Embryonic facial prominence (tissue), 1 donor: ENCODE results near the gene EHMT1.
"Not testable (repeated sequence)": the region's sequence is repeated elsewhere in the genome, so short reads cannot be mapped to it uniquely, and the experiment has no call there.

Experiments
- DNase-seq: peaks from one replicate; pipeline ENCODE4 v3.0.0-alpha.2; 2016; ENCODE audit errors: extremely low spot score

The EHMT1 gene

GRCh38 chr9:137590469-137591383, 28.1 kb upstream of the EHMT1 start, which contains the start of gene ZMYND19:
TSS of gene ZMYND19 (minus strand) at chr9:137590512. CDS start at chr9:137590263, 249 bp downstream.
- DNase-seq: peak; percentile 80

- DNase-seq: no peak
Measured at GRCh38 chr9:137592767-137593166, 26.0 kb upstream of the EHMT1 start.

- no peak for DNase-seq
Measured at GRCh38 chr9:137593176-137593575, 25.6 kb upstream of the EHMT1 start.

DNA sequence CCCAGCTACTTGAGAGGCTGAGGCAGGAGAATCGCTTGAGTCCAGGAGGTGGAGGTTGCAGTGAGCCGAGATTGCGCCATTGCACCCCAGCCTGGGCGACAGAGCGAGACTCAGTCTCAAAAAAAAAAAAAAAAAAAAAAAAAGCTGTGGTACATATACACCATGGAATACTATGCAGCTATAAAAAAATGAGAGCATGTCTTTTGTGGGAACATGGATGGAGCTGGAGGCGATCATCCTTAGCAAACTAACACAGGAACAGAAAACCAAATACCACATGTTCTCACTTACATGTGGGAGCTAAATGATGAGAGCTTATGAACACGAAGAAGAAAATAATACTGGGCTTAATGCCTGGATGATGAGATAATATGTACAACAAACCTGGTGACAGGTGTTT, 22.2 kb upstream of the EHMT1 start:
- not testable (repeated sequence) for DNase-seq

DNA sequence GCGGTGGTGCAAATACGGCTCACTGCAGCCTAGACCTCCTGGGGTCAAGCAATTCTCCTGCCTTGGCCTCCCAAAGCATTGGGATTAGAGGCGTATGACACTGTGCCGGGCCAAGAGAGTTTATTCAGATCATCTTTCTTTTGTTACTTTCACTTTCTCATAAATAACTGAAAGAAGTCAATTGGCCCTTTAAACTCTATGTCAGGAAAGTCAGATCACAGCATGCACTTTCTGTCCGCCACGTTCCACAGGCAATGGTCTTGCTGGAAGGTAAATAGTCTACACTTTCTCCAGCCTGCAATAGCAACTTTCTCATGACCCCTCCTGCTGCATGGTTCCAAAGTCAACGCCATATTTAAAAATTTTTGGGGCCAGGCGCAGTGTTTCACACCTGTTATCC, 19.9 kb upstream of the EHMT1 start:
- no peak for DNase-seq

DNA sequence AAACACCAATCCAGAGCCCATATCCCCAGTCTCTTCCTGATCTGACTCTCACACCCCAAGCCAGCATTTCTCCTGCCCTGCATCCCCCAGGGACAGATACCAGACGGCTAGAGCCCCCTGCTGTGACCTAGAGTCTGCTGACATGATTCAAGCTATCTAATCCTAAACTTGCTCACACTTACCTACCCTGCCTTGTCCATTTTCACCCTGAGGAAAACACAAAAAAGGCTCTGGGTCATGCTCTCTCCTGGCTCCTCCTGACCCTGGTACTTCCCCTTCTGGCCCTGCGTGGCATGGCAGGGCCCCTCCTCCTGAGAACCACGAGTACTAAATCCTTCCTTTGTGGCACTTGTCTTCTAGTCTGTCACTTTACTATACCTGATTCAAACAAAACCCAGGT, 16.1 kb upstream of the EHMT1 start:
- no peak for DNase-seq

GRCh38 chr9:137603879-137604278, 14.9 kb upstream of the EHMT1 start:
- DNase-seq: no peak

- DNase-seq: no peak
Measured at GRCh38 chr9:137604345-137605086, 14.3 kb upstream of the EHMT1 start.

- DNase-seq: peak; percentile 67
Measured at GRCh38 chr9:137605121-137606004, 13.4 kb upstream of the EHMT1 start, which contains the start of gene ARRDC1. TSS of gene ARRDC1 (plus strand) at chr9:137605686. CDS start at chr9:137605718, 32 bp downstream.

DNA sequence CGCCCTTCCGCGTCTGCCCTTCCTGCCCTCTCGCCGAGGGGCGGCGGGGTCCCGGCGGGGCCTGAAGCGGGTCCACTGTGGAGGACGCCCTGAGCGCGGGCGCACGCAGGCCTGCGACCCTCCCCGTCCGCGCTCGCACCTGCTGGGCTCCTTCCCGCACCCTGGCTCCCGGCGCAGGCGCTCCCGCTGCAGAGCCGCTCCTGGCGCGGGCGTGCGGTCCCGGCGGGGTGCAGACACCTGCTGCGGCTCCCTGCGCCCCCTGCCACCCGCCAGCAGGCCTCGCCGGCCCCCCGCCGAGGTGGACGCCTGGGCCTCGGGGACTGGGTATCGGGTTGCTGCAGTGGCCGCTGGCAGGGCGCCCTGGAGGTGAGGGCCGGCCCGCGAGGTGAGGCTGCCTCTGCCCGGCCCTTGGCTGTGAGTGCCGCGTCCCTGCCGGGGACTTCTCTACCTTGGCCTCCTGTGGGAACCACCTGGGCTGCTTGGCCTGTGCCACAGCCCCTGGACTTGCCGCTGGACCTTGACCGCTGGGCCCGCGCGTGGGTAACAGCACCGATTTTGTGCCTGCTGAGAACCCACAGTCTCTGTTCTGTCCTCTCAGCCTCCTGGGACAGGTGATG, 12.7 kb upstream of the EHMT1 start:
- no peak for DNase-seq

DNA sequence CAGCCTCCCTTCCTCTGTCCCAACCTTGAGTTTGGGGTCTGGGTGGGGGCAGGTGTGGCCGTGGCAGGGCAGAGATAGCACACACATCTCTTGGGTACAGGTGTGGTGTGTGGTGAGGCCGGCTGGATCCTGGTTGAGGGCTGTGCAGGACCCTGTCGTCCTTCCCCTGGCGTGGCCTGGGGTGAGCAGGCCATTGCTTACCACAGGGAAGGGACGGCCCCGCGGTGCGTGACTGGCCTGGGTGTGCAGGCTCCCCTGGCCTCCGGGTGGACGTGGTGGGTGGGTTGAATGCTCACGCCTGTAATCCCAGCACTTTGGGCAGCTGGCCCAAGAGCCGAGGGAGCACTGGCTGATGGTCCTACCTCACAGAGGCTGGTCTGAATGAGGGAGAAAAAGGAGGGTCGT, 12.1 kb upstream of the EHMT1 start:
- DNase-seq: no peak

GRCh38 chr9:137607141-137607857, 11.5 kb upstream of the EHMT1 start:
- DNase-seq: no peak

GRCh38 chr9:137610944-137611343, 7.9 kb upstream of the EHMT1 start:
- DNase-seq: no peak

GRCh38 chr9:137611623-137612609, 6.9 kb upstream of the EHMT1 start:
- DNase-seq: no peak

DNA sequence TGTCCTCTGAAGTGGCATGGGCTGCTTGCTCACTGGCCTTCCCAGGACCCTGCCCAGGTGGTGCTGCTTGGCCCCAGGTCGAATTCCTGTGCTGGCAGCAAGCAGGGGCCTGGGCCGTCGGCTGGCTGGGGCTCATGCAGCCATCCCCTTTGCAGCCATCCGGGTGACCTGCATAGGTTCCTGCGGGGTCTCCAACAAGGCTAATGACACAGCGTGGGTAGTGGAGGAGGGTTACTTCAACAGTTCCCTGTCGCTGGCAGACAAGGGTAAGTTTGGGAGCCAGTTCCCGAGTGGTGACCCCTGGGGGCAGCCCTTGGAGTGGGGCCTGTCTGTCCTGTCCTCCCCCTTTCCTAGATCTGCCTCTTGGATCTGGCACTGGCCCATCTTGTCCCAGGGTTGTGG, 6.1 kb upstream of the EHMT1 start:
- DNase-seq: no peak

- DNase-seq: no peak
Measured at GRCh38 chr9:137613259-137613658, 5.5 kb upstream of the EHMT1 start.

- no peak for DNase-seq
Measured at GRCh38 chr9:137613738-137614523, 4.9 kb upstream of the EHMT1 start.

- no peak for DNase-seq
Measured at GRCh38 chr9:137614631-137615386, 4.0 kb upstream of the EHMT1 start.
